ENCODE results near the gene PRSS35.

DNA sequence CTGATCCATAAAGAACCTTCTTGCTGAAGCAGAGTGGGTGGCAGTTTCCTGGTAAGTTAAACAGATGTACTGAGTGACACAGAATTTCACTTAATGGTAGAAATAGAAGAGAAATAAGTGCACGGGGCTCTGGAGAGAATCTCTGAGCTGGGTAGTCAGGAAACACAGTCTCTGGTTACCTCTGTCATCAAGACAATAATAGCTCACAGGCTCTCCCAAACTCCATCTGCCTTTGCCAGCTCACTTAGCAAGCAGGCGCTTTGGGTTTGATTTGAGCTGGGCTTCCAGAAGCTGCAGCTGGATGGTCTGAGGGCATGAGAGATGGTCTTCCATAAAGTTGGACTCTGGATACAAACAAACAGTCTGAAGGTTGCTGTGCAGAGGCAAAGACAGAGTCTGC is 39.6 kb upstream of the PRSS35 start:
- TF ChIP-seq, protein P1, sequence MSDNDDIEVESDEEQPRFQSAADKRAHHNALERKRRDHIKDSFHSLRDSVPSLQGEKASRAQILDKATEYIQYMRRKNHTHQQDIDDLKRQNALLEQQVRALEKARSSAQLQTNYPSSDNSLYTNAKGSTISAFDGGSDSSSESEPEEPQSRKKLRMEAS (IDR thresholded peaks at IDR 0.05; ENCODE audit: low read depth) = no peak
- TF ChIP-seq, protein P2, sequence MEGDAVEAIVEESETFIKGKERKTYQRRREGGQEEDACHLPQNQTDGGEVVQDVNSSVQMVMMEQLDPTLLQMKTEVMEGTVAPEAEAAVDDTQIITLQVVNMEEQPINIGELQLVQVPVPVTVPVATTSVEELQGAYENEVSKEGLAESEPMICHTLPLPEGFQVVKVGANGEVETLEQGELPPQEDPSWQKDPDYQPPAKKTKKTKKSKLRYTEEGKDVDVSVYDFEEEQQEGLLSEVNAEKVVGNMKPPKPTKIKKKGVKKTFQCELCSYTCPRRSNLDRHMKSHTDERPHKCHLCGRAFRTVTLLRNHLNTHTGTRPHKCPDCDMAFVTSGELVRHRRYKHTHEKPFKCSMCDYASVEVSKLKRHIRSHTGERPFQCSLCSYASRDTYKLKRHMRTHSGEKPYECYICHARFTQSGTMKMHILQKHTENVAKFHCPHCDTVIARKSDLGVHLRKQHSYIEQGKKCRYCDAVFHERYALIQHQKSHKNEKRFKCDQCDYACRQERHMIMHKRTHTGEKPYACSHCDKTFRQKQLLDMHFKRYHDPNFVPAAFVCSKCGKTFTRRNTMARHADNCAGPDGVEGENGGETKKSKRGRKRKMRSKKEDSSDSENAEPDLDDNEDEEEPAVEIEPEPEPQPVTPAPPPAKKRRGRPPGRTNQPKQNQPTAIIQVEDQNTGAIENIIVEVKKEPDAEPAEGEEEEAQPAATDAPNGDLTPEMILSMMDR (IDR thresholded peaks at IDR 0.05) = no peak
- TF ChIP-seq EP300 (IDR thresholded peaks at IDR 0.05; ENCODE audit: borderline replicate concordance in 1 of 2, low read depth in 1 of 2, low read length in 1 of 2) = no peak
- TF ChIP-seq POLR2AphosphoS5 (IDR thresholded peaks at IDR 0.05; ENCODE audit: low read depth, low read length) = no peak
- no peak for TF ChIP-seq SIN3A (IDR thresholded peaks at IDR 0.05; ENCODE audit: borderline replicate concordance, low read depth, low read length)
- TF ChIP-seq, protein P3, sequence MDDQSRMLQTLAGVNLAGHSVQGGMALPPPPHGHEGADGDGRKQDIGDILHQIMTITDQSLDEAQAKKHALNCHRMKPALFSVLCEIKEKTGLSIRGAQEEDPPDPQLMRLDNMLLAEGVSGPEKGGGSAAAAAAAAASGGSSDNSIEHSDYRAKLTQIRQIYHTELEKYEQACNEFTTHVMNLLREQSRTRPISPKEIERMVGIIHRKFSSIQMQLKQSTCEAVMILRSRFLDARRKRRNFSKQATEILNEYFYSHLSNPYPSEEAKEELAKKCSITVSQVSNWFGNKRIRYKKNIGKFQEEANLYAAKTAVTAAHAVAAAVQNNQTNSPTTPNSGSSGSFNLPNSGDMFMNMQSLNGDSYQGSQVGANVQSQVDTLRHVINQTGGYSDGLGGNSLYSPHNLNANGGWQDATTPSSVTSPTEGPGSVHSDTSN (IDR thresholded peaks at IDR 0.05) = no peak
- no peak for TF ChIP-seq NFIC (IDR thresholded peaks at IDR 0.05; ENCODE audit: borderline replicate concordance)

Measured in SK-N-SH (cell line).